ENCODE results near the gene IL21R.

IL21R gene

GRCh38 chr16:27468941-27469531 is 67.1 kb downstream of the IL21R start:
- DNase-seq: no peak

- DNase-seq: no peak
Measured at GRCh38 chr16:27470567-27471431, 68.8 kb downstream of the IL21R start.

- DNase-seq: no peak
Measured at GRCh38 chr16:27471661-27472060, 69.7 kb downstream of the IL21R start.

DNA sequence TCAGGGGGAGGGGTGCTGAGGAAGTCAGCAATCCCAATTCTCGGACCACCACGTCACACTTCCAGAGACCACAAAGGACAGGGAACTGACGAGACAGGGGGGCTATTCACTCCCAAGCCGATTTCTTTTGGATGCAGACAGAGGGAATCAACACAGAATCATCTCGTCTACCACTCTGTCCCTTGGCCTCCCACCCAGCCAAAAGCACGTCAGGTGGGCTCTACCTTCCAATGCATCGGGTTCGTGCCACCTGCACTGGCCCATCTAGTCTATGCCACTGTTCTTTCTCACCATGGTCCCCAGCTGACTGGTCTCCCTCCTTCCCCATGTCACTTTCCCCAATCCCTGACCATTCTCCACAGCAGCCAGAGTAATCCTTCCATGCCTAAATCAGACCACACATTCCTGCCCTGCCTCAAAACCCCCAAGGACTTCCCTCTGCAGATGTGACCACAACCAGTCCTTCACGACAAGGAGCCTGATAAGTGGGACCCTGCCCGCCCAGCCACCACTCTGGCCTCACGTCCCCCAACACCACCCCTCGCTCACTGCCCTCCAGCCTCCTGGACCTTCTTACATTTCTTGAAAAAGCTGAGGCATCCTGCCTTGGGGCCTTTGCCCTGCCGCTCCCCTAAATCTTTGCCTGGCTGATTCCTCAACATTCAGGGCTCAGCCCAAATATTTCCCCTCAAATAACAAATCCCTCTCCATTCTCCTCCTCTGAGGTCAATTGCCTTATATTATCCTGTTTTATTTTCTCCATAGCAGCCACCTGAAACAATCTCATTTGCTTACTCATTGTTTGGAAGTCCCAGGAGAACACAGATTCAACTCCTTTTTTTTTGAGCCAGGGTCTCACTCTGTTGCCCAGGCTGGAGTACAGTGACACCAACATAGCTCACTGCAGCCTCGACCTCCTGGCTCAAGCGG is 70.4 kb downstream of the IL21R start:
- DNase-seq: no peak

DNA sequence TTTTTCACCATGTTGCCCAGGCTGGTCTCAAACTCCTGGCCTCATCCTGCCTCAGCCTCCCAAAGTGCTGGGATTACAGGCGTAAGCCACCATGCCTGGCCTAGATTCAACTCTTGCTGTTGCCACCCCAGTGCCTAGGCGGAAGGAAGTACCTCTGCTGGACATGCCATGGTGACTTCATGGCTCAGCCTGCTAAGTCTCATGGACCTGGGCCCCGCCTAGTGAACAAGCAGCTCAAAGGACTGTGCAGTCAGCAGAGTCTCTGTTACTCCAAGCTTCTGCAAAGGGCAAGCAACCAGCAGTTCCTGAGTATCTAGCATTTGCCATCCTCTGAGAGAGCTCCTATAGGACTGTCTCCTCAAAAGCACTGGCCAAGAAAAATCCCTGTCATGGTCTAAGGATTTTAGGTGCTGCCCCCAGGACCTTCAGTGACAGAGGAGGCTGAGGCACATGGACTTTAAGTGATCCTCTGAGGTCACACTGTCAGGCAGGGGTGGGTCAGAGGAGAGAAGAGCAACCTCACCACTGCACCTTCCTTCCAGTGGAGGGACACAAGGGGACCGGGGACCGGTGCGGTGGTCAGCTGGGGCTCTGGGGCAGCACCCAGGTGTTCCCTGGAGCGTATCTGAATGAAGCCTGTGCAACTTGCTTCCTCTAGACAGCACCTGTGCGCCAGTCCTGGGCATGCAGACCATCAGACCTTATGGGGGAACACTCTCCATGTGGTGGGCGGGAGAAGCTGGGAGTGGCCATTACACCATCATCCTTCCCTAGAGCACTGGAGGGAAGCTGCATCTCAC is 71.3 kb downstream of the IL21R start:
- no peak for DNase-seq

DNA sequence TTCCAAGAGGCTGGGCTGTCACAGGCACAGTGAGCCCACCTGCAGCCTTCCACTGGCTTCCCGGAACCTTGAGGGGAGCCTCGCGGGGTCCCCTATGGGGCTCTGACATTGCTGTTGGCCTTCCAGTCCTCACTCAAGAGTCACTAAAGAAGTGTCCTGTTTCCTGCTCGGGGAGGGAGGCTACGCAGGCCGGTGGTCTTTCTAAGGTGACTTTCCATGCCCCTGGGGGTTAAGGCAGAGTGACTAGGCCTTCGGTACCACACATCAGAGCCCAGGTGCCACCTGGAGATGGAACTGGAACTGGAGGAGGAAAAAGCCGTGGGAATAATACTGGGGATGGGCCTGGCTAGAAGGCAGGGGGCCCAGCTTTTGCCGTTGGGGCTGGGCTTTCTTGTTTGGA is 72.1 kb downstream of the IL21R start:
- no peak for DNase-seq

GRCh38 chr16:27474921-27475320 is 72.9 kb downstream of the IL21R start:
- no peak for DNase-seq

DNA sequence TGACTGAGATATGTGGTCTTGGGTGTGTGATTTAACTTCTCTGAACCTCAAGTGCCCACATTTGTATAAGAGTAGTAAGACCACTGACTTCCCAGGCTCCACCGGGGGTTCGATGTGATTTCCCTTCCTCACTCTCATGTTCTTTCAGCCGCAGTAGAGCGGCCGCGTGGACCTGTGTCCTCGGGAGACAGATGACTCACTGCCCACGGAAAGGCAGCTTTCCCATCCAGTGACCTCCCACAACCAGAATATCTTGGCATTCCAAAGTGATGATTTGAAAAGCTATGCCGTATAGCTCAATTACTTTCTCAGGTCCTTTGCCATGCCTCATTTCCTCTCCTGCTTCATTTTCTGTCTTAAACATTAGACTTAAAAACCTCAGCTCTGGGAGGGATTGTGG is 73.6 kb downstream of the IL21R start:
- no peak for DNase-seq

DNA sequence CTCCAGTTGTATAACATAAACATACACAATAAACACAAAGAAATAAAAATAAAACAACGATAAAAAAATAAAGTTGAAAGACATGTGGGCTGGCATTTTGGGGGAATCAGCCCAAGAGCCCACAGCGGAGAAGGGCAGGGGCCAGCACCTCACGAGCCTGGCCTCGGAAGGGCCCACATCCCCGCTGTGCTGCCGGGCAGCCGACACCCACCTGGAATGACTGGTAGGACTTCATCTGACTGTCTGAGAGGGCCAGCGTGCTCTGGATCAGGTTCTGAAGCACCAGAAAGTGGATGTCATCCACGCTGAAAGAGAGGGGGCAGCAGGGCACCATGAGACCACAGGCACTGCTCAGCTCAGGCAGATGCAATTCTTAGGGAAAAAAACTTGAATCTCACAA is 74.3 kb downstream of the IL21R start:
- DNase-seq: no peak

GRCh38 chr16:27480761-27481160 is 78.8 kb downstream of the IL21R start:
- DNase-seq: no peak

DNA sequence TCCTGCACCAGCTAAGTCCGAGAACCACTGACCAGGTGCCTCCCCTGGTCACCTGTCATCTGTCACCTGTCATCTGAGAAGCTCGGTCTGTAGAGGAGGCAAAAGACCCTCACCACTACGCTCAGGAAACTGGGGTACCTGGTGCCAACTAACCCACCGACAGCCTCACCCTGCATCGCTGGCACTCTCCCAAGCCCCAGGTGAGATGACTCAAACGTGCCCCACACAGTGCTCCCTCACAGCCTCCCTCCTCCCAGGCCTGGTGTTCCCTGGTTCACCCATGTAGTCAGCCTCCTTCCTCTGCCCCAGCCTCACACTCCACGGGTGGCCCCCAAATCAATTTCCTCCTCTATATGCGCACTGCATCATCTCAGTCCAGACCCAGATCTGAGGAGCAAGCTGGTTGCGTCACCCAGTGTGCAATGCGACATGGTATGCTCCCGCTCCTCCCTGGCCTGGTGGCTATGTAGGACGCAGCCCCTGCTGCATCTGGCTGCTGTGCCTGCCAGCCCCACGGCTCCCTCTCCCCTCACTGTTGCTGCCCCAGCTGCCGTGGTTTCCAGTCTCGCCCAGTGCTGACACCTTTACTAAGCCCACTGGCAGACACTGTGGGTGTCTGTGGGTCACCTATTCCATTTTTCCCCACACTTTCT is 79.4 kb downstream of the IL21R start:
- no peak for DNase-seq

DNA sequence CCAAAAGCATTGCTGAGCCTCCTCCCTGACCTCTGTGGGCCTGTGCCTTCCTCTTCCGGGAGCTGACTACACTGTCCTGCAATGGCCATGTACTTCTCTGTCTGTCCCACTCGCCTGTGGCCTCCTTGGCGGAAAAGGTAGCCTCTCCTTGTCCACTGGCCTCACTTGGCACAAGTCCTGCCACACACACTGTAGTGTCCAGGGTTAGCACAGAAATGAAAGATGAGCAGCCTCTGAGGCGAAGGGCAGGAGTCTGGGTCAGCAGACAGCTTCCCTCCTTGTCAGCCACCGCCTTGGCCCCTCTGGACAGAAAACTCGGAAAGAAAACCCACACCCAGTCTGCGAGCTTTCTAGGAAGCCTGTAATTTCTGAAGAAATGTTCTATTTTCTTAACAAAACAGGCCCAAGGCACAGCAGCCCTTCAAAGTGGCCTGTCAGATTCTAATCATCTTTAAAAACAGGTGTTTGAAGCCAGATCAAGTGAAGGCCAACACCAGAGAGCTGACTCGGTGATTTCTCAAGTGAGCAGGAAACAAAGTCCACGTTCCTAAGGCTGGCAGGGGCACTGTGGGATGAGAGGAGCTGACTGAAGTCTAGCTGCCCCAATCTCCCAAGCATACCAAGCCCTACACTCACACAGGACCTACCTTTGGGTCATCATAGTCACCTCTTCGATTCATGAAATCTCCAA is 80.6 kb downstream of the IL21R start:
- no peak for DNase-seq

GRCh38 chr16:27483088-27483437 is 81.1 kb downstream of the IL21R start:
- no peak for DNase-seq

DNA sequence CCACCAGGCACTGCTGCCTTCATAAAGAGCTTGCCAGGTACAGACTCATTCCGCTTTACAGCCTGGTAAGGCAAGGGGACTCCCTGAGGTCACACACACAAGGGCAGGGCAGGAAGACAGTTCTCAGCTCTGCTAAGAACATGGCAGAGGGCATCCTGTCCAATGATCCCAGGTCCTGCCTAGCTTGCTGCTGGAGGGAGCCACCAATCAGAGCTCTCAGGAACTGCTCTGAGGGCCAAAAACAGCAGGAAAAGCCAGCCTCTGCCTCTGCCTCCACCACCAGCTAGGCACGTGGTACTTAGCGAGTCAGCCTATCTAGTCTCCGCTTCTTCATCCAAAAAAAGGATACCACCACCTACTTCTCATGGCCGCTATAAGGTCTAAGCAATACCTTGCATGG is 81.7 kb downstream of the IL21R start:
- no peak for DNase-seq

DNA sequence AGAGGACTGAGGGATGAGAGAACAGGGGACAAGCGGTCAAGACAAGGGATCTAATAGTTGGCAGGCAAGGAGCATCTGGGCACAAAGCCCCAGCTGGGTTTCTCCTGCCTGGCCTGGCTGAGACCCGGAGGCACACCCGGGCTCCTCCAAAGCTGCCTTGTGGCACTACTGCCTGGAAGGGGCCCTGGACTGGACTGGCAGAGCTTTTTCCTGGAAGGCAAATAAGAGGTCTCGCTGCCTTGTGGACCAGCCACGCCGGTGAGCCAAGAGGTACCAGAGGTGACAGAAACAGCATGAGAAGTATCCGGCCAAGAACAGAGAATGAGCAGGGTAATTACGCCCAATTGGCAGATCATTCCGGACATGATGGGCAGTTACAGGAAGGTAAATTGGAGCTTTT is 83.2 kb downstream of the IL21R start:
- no peak for DNase-seq

DNA sequence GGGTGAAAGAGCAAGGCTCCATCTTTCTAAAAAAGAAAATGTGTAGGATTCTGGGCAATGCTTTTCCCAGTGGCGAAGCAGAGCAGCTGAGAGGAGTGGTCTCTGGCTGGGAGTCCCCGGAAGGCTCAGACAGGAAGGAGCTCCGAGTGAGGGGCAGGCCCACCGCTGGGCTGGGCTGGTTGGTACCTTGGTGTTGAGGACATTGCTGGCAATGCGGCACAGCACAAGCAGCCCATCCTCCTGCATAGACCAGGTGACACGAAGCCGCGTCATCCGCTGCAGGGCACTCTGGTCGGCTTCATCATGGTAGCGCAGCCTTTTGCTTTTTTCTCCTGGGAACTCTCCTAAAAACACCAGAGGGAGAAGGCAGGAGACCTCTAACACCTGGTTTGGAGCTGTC is 83.8 kb downstream of the IL21R start:
- DNase-seq: no peak

DNA sequence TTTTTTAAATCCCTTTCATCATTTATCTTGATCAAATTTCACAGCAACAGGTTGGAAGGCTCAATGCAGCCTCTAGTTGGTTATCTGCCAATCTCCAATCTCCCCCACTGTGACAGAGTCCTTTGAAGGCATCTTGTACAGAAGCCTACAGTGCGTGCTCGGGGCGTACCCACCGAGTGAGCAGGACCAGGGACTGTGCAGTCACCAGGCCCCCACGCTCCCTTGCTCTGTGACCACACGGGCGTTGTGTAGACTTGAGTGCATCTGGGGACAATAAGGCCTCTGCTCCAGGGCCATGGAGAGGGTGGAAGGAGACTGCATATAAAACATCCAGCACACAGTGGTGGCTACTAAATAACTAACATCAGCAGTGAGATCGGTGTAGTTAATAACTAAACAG is 84.4 kb downstream of the IL21R start:
- DNase-seq: no peak

GRCh38 chr16:27486760-27487159 is 84.8 kb downstream of the IL21R start:
- DNase-seq: no peak

GRCh38 chr16:27489421-27489820 is 87.4 kb downstream of the IL21R start:
- DNase-seq: no peak

DNA sequence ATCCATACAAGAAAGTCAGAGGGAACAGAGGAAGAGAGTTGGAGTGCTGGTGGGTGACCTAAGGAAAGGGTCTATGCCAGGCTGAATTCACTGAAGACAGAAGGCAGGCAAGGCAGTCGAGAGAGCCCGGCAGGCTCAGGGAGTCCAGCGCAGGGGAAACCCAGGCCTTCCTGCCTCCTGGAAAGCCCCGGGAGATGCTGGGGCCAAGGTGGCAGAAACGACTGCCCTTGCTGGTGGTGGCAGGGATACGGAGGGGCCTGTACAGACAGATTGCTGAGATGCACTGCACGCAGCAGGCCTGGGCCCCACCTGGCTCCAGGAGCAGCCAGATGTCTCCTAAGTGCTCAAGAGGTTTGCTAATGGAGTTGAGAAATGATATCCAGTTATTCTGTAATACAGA is 87.9 kb downstream of the IL21R start:
- no peak for DNase-seq

GRCh38 chr16:27491894-27492587 is 90.1 kb downstream of the IL21R start:
- DNase-seq: no peak
